Trophoblast cell (in vitro differentiated cells and primary cell): ENCODE data around the gene DAAM2.

Experiments
- DNase-seq, 2 donors: peaks; one replicate each; pipeline ENCODE4 v3.0.0-alpha.2; 2016
- H2AFZ ChIP-seq: 2 replicates; pipeline ENCODE4 v1.6.1; 2013; ENCODE audit warnings: low read length, moderate library complexity, mild to moderate bottlenecking; ENCODE audit not compliant: insufficient read depth, poor library complexity
- H2AK5ac ChIP-seq: 2 replicates; pipeline ENCODE4 v1.6.1; 2013; ENCODE audit warnings: mild to moderate bottlenecking, low read length
- H2BK120ac ChIP-seq: 2 replicates; pipeline ENCODE4 v1.6.1; 2013; ENCODE audit warnings: low read length, mild to moderate bottlenecking, moderate library complexity; ENCODE audit not compliant: insufficient read depth, poor library complexity
- H2BK12ac ChIP-seq: 2 replicates; pipeline ENCODE4 v1.6.1; 2013; ENCODE audit warnings: mild to moderate bottlenecking, low read length, moderate library complexity
- H2BK5ac ChIP-seq: 2 replicates; pipeline ENCODE4 v1.6.1; 2013; ENCODE audit warnings: low read length, low read depth, moderate library complexity, mild to moderate bottlenecking; ENCODE audit not compliant: poor library complexity
- H3K14ac ChIP-seq: 2 replicates; pipeline ENCODE4 v1.6.1; 2013; ENCODE audit warnings: mild to moderate bottlenecking, low read length
- H3K18ac ChIP-seq: 2 replicates; pipeline ENCODE4 v1.6.1; 2013; ENCODE audit warnings: mild to moderate bottlenecking, low read length
- H3K23ac ChIP-seq: 2 replicates; pipeline ENCODE4 v1.6.1; 2013; ENCODE audit warnings: low read length
- H3K27ac ChIP-seq: 2 replicates; pipeline ENCODE4 v1.5.1; 2013; ENCODE audit warnings: low read depth, mild to moderate bottlenecking, inconsistent platforms, low read length, moderate library complexity
- H3K27me3 ChIP-seq: 2 replicates; pipeline ENCODE4 v1.6.1; 2013; ENCODE audit warnings: inconsistent platforms, mild to moderate bottlenecking, low read length, moderate library complexity; ENCODE audit not compliant: insufficient read depth
- H3K36me3 ChIP-seq, 2 experiments: 1 replicate in 1 of 2; 2 replicates in 1 of 2; pipeline ENCODE4 v1.6.1; 2013; ENCODE audit warnings: low read length in 2 of 2, mild to moderate bottlenecking in 2 of 2, moderate library complexity in 1 of 2; ENCODE audit not compliant: insufficient read depth in 2 of 2, control insufficient read depth in 1 of 2
- H3K4ac ChIP-seq: 2 replicates; pipeline ENCODE4 v1.6.1; 2013; ENCODE audit warnings: low read depth, mild to moderate bottlenecking, low read length, moderate library complexity
- H3K4me1 ChIP-seq, 2 experiments: 1 replicate in 1 of 2; 2 replicates in 1 of 2; pipeline ENCODE4 v1.6.1; 2013; ENCODE audit warnings: low read length in 2 of 2, mild to moderate bottlenecking in 2 of 2, moderate library complexity in 1 of 2; ENCODE audit not compliant: insufficient read depth in 2 of 2, control insufficient read depth in 1 of 2
- H3K4me2 ChIP-seq: 2 replicates; pipeline ENCODE4 v1.6.1; 2013; ENCODE audit warnings: inconsistent platforms, mild to moderate bottlenecking, low read length, moderate library complexity
- H3K4me3 ChIP-seq: 2 replicates; pipeline ENCODE4 v1.5.1; 2013; ENCODE audit warnings: mild to moderate bottlenecking, low read depth, low read length, inconsistent platforms
- H3K79me1 ChIP-seq: one replicate; pipeline ENCODE4 v1.6.1; 2013; ENCODE audit warnings: low read length
- H3K79me2 ChIP-seq: 2 replicates; pipeline ENCODE4 v1.6.1; 2013; ENCODE audit warnings: low read length, mild to moderate bottlenecking; ENCODE audit not compliant: control insufficient read depth, insufficient read depth, poor library complexity
- H3K9ac ChIP-seq: 2 replicates; pipeline ENCODE4 v1.6.1; 2013; ENCODE audit warnings: mild to moderate bottlenecking, low read length
- H3K9me3 ChIP-seq: 2 replicates; pipeline ENCODE4 v1.6.1; 2013; ENCODE audit warnings: low read depth, mild to moderate bottlenecking, control low read depth, inconsistent platforms, low read length; ENCODE audit not compliant: insufficient read depth
- H4K12ac ChIP-seq: 2 replicates; pipeline ENCODE4 v1.6.1; 2013; ENCODE audit warnings: low read depth, mild to moderate bottlenecking, low read length, moderate library complexity
- H4K8ac ChIP-seq: 2 replicates; pipeline ENCODE4 v1.6.1; 2013; ENCODE audit warnings: low read depth, mild to moderate bottlenecking, low read length, moderate library complexity
- H4K91ac ChIP-seq: one replicate; pipeline ENCODE4 v1.6.1; 2013; ENCODE audit warnings: low read depth, mild to moderate bottlenecking, low read length, moderate library complexity
- WGBS: extraction: QIAGEN DNeasy Blood & Tissue Kit; methylation state at CpG from one replicate; pipeline ENCODE4 v1.1.7; 2013; ENCODE audit warnings: missing lambda C conversion rate; ENCODE audit not compliant: insufficient read length, insufficient coverage; ENCODE audit errors: extremely low coverage; 5-methylcytosine and 5-hydroxymethylcytosine counted together

The DAAM2 gene

GRCh38 chr6:39754514-39755115 lies 37.6 kb upstream of the DAAM2 start:
- Histone ChIP-seq H3K14ac (no peak overlapping the region), H2BK5ac (no peak overlapping the region), H3K4me3 (no peak overlapping the region), H3K4me1 (no peaks in the 10 kb centered on the region), H2BK12ac (no peak overlapping the region), H3K27ac (no peak overlapping the region), H3K4me2 (no peak overlapping the region), H3K23ac (no peak overlapping the region), H2AFZ (no peak overlapping the region), H4K8ac (no peak overlapping the region), H4K12ac (no peak overlapping the region), H2AK5ac (no peak overlapping the region), H2BK120ac (no peak overlapping the region), H3K4ac (no peak overlapping the region), H3K9ac (no peak overlapping the region), H3K79me1 (no peaks in the 10 kb centered on the region), H3K27me3 (no peaks in the 10 kb centered on the region), H3K9me3 (no peaks in the 10 kb centered on the region), H3K79me2 (no peaks in the 10 kb centered on the region), H3K18ac (no peak overlapping the region), H4K91ac (no peak overlapping the region), H3K36me3 (no peaks in the 10 kb centered on the region)
- no CpG with 5 or more reads among the region's 5 CpGs for WGBS
- no peak for DNase-seq

DNA sequence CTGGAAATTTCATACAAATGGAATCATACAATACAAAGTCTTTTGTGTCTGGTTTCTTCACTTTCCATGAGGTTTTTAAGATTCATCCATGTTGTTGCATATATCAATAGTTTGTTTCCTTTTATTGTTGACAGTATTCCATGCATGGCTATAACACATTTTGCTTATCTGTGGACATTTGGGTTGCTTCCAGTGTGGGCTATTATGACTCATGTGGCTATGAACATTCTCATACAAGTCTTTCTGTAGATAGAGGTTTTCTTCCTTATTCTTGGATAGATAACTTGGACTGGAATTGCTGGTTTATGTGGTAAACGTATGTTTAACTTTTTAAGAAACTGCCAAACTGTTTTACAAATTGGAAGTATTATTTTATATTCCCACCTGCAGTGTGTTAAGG lies 36.9 kb upstream of the DAAM2 start:
- Histone ChIP-seq H3K27ac (no peak overlapping the region), H3K79me1 (no peaks in the 10 kb centered on the region), H3K36me3 (no peaks in the 10 kb centered on the region), H3K27me3 (no peaks in the 10 kb centered on the region), H3K4ac (no peak overlapping the region), H2AFZ (no peak overlapping the region), H2AK5ac (no peak overlapping the region), H2BK12ac (no peak overlapping the region), H3K79me2 (no peaks in the 10 kb centered on the region), H2BK5ac (no peak overlapping the region), H4K8ac (no peak overlapping the region), H3K4me2 (no peak overlapping the region), H3K14ac (no peak overlapping the region), H3K23ac (no peak overlapping the region), H3K4me3 (no peak overlapping the region), H3K4me1 (no peaks in the 10 kb centered on the region), H3K9ac (no peak overlapping the region), H4K12ac (no peak overlapping the region), H4K91ac (no peak overlapping the region), H3K18ac (no peak overlapping the region), H3K9me3 (no peaks in the 10 kb centered on the region), H2BK120ac (no peak overlapping the region)
- no CpG with 5 or more reads among the region's 1 CpG for WGBS
- no peak for DNase-seq

DNA sequence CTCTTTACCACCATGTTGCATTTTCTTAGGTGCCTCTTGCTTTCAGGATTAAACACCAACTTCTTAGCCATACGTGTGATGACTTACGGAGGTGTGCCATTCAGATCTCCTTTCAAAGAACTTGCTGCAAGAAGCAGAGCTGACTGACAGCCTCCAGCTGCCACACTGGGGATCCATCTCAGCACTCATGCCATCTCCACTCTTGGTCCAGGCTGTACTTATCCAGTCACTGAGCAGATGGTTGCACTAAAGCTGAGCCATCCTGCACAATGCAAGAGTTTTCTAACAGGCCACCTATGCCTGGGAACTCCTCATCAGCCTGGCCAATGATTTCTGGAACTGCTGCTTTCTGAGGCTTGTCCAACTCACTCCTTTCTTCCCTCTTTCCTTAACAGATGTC lies 35.6 kb upstream of the DAAM2 start:
- WGBS: no CpG with 5 or more reads among the region's 2 CpGs
- no peaks in the 10 kb centered on the region for H3K9me3 ChIP-seq

DNA sequence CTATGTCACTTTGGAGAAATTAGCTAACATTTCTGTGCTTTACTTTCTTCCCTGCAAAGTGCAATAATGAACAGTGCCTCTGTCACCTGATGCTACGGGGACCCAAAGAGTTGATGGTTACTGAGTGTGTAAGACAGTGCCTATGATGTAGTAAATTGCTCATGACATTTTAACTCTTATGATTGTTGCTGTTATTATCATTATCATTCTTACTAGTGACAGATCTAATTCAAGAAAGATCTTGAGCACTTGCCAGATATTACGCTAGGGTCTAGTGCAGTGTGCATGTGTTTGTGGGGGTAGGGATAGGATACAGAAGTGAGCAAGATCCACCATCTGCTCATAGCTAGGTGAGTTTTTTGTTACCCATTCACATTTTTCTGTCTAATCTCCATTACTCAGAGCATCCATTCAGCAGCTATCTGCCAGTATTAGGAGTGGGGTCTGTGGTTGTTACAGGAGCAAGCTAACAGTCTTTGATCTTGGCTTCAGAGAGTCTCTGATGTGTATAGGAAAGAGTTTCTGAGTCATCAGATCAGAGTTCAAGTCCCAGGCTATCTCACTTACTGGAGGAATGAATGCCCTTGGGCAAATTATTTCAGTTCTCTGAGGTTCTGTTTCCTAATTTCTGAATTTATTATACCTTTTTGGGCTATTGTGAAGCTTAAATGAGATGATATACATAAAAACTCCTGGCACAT lies 33.1 kb upstream of the DAAM2 start:
- H2BK120ac ChIP-seq: no peak overlapping the region
- H3K4me3 ChIP-seq: no peak overlapping the region
- H4K12ac ChIP-seq: no peak overlapping the region
- no peak overlapping the region for H3K14ac ChIP-seq
- H4K91ac ChIP-seq: no peak overlapping the region
- no peak overlapping the region for H3K9ac ChIP-seq
- DNase-seq: peak; percentile 28 to 83
- H3K36me3 ChIP-seq: no peaks in the 10 kb centered on the region
- H2BK5ac ChIP-seq: no peak overlapping the region
- H2BK12ac ChIP-seq: no peak overlapping the region
- no peak overlapping the region for H3K4ac ChIP-seq
- H3K23ac ChIP-seq: no peak overlapping the region
- H3K79me1 ChIP-seq: no peaks in the 10 kb centered on the region
- H3K18ac ChIP-seq: no peak overlapping the region
- no CpG with 5 or more reads among the region's 2 CpGs for WGBS
- H3K9me3 ChIP-seq: no peaks in the 10 kb centered on the region
- no peaks in the 10 kb centered on the region for H3K27me3 ChIP-seq
- H3K27ac ChIP-seq: no peak overlapping the region
- H3K79me2 ChIP-seq: no peaks in the 10 kb centered on the region
- H4K8ac ChIP-seq: no peak overlapping the region
- H2AK5ac ChIP-seq: no peak overlapping the region
- no peak overlapping the region for H2AFZ ChIP-seq
- H3K4me2 ChIP-seq: no peak overlapping the region
- H3K4me1 ChIP-seq: no peaks in the 10 kb centered on the region

More for the DNA sequence above, 35.6 kb upstream of the DAAM2 start:
- H4K8ac ChIP-seq: no peak overlapping the region
- H3K4ac ChIP-seq: no peak overlapping the region
- H3K4me3 ChIP-seq: no peak overlapping the region
- H2BK120ac ChIP-seq: no peak overlapping the region
- H3K14ac ChIP-seq: no peak overlapping the region
- H2BK5ac ChIP-seq: no peak overlapping the region
- H3K79me2 ChIP-seq: no peaks in the 10 kb centered on the region
- no peak overlapping the region for H2AK5ac ChIP-seq
- H4K91ac ChIP-seq: no peak overlapping the region
- no peak overlapping the region for H3K18ac ChIP-seq
- no peak overlapping the region for H3K27ac ChIP-seq
- no peak overlapping the region for H2BK12ac ChIP-seq
- no peak overlapping the region for H3K4me2 ChIP-seq
- no peak overlapping the region for H3K23ac ChIP-seq
- no peak overlapping the region for H3K9ac ChIP-seq
- DNase-seq: no peak
- H3K4me1 ChIP-seq: no peaks in the 10 kb centered on the region
- no peaks in the 10 kb centered on the region for H3K36me3 ChIP-seq
- no peaks in the 10 kb centered on the region for H3K27me3 ChIP-seq
- no peak overlapping the region for H2AFZ ChIP-seq
- H3K79me1 ChIP-seq: no peaks in the 10 kb centered on the region
- H4K12ac ChIP-seq: no peak overlapping the region
